Activated gamma-delta T cell treated with anti-CD3 and anti-CD28 coated beads, Interleukin-2, amount 50 U/mL, for 16 hours (primary cell): ENCODE results near the gene CAPN5.
"Not testable (repeated sequence)": the region's sequence is repeated elsewhere in the genome, so short reads cannot be mapped to it uniquely, and the experiment has no call there.

Experiments
- DNase-seq: peaks from one replicate; pipeline ENCODE4 v3.0.0-alpha.2; 2020; ENCODE audit warnings: low read depth

Gene CAPN5

GRCh38 chr11:77044356-77044755, 22.4 kb upstream of the CAPN5 start:
- no peak for DNase-seq

GRCh38 chr11:77044886-77045285, 21.9 kb upstream of the CAPN5 start:
- no peak for DNase-seq

GRCh38 chr11:77046060-77046501, 20.7 kb upstream of the CAPN5 start:
- peak; percentile 35 for DNase-seq

- DNase-seq, result peak; percentile 76
Measured at GRCh38 chr11:77047007-77047927, 19.5 kb upstream of the CAPN5 start.

- not testable (repeated sequence) for DNase-seq
Measured at GRCh38 chr11:77047928-77048446, 18.8 kb upstream of the CAPN5 start.

- no peak for DNase-seq
Measured at GRCh38 chr11:77049026-77049425, 17.7 kb upstream of the CAPN5 start.

- no peak for DNase-seq
Measured at GRCh38 chr11:77051511-77051910, 15.3 kb upstream of the CAPN5 start.

- DNase-seq, result no peak
Measured at GRCh38 chr11:77052518-77052917, 14.3 kb upstream of the CAPN5 start.

- no peak for DNase-seq
Measured at GRCh38 chr11:77053217-77054015, 13.4 kb upstream of the CAPN5 start.

- DNase-seq, result no peak
Measured at GRCh38 chr11:77054084-77054483, 12.7 kb upstream of the CAPN5 start.

GRCh38 chr11:77055101-77055561, 11.6 kb upstream of the CAPN5 start:
- no peak for DNase-seq

- DNase-seq, result no peak
Measured at GRCh38 chr11:77055913-77056312, 10.9 kb upstream of the CAPN5 start.

GRCh38 chr11:77056814-77057402, 9.9 kb upstream of the CAPN5 start:
- DNase-seq, result no peak

GRCh38 chr11:77057938-77058474, 8.8 kb upstream of the CAPN5 start:
- no peak for DNase-seq

GRCh38 chr11:77058900-77059299, 7.9 kb upstream of the CAPN5 start:
- DNase-seq, result no peak

- no peak for DNase-seq
Measured at GRCh38 chr11:77059806-77060205, 7.0 kb upstream of the CAPN5 start.

- no peak for DNase-seq
Measured at GRCh38 chr11:77060234-77060633, 6.5 kb upstream of the CAPN5 start.

- DNase-seq, result not testable (repeated sequence)
Measured at GRCh38 chr11:77061258-77061657, 5.5 kb upstream of the CAPN5 start.

GRCh38 chr11:77062924-77063323, 3.8 kb upstream of the CAPN5 start:
- DNase-seq, result no peak

- no peak for DNase-seq
Measured at GRCh38 chr11:77063407-77063806, 3.4 kb upstream of the CAPN5 start.

GRCh38 chr11:77063861-77064260, 2.9 kb upstream of the CAPN5 start:
- no peak for DNase-seq

- no peak for DNase-seq
Measured at GRCh38 chr11:77064648-77065217, 2.0 kb upstream of the CAPN5 start.
